Caki2 (cell line): ENCODE measurements around the gene SELL. TPM values are rescaled to one million over a fixed set of nuclear protein-coding genes. Genes with fewer than 3 reads are reported as not detected.
"Not testable (repeated sequence)": the region's sequence is repeated elsewhere in the genome, so short reads cannot be mapped to it uniquely, and the experiment has no call there.

Experiments
- DNase-seq: peaks from one replicate; pipeline ENCODE4 v3.0.0-alpha.2; 2015; ENCODE audit warnings: low read depth
- in situ Hi-C: cut with HindIII; loops from 2 replicates; pipeline ENCODE4 v1.10.0; 2016; ENCODE audit warnings: low sequenced_read_pairs, low pct_unique_long_range_greater_than_20kb, mixed read lengths
- total RNA-seq: library from RNA; depleted of rRNA; stranded (reverse); fragments of >200 nt; shearing (Covaris generic); gene quantifications from 2 replicates; pipeline ENCODE4 v1.2.3, GENCODE V29; 2014; ENCODE audit warnings: low replicate concordance

The SELL gene
- total RNA-seq, 1 experiment from 2014 or later, result not detected

- DNase-seq, in situ Hi-C loops: not testable (repeated sequence)
Measured at GRCh38 chr1:169713090-169713489, 1.7 kb upstream of the SELL start.

DNA sequence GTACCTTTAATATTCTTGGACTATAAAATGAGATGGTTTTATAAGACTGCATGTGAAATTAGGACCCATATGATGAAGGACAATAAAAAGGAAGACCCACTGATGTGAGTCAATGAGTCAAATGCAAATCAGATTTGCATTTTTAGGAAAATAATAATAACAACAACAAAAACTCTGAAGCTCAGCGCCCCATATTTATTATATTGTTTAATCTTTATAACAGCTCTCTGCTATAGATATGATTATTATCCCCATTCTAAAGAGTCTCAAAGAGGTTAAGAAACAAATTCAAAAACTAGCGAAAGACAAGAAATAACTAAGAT is 850 bp upstream of the SELL start:
- no peak for DNase-seq
- in situ Hi-C loops, result no loop called here

- in situ Hi-C loops, result no loop called here
- no peak for DNase-seq
Measured at GRCh38 chr1:169708647-169709046, 2.8 kb downstream of the SELL start.

DNA sequence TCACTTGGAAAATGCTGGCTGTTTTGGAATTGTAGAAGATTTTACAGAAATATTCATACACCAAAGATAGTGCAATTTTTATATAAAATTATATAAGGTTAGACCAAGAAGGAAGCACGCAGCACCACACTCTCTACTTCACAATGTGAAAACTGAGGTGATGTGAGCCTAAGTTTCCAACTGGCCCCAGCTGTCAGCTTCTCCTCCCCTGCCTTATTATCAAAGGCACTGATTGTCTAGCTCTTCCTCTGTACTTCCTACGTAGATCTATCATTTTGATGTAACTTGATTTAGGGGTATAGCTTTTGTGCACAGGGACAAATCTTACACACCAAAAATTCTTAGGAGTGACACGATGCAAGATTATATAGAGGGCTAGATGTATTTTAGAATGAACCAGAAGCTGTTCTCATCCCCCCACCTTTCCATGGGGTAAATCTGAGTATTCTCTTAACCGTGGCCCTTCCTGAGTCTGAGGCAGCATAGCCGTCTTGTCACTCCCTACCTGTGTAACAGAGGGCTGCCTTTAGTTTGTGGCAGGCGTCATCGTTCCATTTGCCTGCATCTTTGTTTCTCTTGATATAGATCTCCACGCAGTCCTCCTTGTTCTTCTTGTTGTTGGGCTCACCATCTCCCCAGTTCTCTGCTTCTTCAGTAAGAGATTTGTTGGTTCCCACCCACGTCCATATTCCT is 3.4 kb downstream of the SELL start:
- in situ Hi-C loops, result no loop called here

GRCh38 chr1:169704797-169705196 is 6.6 kb downstream of the SELL start:
- in situ Hi-C loops, result no loop called here
- DNase-seq, result no peak

More for the DNA sequence above, 3.4 kb downstream of the SELL start:
- DNase-seq, result no peak

- in situ Hi-C loops, result no loop called here
Measured at GRCh38 chr1:169701261-169702005, 10.0 kb downstream of the SELL start.

GRCh38 chr1:169699707-169700106 is 11.7 kb downstream of the SELL start:
- no peak for DNase-seq
- in situ Hi-C loops, result no loop called here

More at GRCh38 chr1:169701261-169702005, 10.0 kb downstream of the SELL start:
- no peak for DNase-seq

DNA sequence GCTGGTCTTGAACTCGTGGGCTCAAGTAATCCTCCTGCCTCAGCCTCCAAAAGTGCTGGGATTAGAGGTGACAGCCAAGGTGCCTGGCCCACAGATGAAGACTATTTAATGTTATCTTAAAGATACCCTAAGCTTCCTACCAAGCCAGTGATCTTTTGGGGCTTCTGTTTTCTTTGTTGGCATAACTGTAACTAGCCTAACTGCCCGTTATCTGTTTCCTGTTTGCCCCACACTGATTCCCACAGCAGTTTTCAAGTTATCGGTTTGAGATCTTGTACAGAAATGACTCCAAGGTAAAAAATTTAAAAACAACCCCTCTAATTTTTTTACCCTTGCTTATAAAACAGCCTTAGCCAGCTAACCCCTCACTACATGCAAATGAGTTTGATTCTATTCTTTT is 12.4 kb downstream of the SELL start:
- no peak for DNase-seq
- in situ Hi-C loops, result no loop called here

DNA sequence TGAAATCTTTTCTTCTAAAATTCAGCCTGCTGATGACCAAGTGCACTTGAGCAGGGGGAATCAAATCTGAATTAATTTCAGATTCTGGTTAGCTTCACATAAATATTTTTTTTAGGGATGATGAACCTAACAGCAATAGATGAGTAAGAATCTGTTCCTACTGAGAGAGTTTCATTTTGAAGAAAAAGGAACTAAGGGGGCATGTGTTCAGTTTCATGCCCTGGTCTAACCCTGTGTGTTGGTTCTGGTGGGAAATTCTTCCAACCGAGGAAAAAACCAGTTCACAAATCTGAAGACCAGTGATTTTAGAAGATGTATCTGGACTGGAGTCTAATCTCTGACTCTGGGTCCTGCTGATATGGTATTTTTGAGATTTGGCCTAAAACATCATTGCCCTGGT is 13.7 kb downstream of the SELL start:
- in situ Hi-C loops, result no loop called here
- no peak for DNase-seq

- DNase-seq, result no peak
- in situ Hi-C loops, result no loop called here
Measured at GRCh38 chr1:169696273-169697100, 14.9 kb downstream of the SELL start.

DNA sequence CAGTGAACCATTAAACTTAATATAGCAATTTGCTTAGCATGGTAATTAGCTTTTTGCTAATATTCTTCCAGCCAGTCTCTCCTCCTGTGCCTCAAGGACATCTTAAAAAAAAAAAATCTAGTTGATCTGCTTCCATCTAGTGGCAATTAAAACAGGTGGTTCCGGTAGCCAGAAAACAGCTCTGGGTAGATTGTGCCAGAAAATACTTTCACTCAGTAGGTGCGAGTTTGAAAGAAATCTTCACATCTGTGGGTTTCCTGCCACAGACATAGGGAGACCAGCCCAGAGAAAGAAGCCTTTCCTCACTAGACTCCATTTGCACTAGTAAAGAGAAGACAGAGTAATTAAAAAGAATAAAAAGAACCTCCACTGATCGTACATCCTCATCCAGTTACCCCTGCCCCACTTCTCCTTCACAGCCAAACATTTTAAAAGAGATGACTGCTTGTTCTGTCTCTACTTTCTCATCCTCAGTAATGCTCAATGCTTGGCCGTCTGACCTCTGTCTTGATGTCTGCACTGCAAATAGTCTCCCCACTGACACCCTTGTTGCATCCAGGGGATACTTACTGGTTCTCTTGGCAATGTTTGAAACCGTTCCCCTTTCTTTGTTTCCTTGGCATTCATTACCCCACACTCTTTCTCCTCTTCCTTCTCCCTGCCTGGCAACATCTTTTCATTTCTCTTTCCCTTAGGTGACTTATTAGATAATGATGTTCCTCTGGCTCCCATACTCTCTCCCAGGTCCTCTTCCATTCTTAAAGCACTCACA is 16.9 kb downstream of the SELL start:
- no peak for DNase-seq
- in situ Hi-C loops, result no loop called here

DNA sequence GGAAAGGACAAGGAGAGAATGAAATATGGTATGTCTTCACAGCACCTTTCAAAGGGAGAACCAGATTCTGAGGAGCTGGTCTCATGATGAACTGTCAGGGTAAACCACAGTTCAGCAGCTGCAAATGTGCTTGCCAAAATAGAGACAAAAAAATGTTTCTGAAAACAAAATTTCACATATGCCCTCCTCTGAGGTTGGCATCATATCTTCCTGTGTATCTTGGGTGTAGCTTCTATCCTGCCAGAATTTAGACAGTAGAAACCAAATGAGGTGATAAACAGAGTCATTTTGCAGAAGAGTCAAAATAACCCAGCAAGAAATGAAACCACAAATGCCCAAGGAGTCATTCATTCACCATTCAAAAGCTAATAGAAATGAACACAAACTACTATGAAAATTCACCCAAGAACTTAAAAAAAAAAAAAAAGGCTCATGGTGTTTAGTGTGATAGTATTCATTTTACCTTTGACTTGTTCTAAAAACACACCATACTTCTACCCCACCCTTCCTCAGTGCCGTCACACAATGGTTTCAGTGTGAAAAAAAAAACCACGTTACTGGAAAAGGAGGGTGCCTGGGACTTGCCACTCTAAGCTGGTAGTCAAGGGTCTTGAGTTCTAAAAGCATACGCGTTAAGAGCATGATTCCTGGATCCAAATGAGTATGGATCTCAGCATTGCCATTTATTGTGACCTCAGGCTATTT is 18.5 kb downstream of the SELL start:
- in situ Hi-C loops, result no loop called here
- DNase-seq, result no peak

DNA sequence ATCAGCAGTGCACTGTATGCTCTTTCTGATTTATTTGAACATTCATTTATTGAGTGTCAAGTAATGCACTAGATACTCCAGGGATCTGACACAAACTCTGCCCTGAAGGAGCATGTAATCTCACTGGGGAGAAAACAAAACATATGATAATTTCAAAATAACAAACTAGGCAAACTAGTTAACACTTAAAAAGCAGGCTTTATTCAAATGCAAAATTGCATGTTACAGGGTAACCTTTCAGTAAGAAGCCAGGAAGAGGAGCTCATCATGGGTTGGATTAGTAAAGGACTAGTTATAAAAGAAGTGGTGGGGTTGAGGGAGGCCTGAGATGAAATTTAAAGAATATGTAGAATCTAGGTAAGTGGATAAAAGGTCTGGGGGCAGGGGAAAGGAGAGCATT is 20.9 kb downstream of the SELL start:
- DNase-seq, result no peak
- in situ Hi-C loops, result no loop called here

GRCh38 chr1:169689395-169689794 is 22.0 kb downstream of the SELL start:
- in situ Hi-C loops, result no loop called here
- no peak for DNase-seq

DNA sequence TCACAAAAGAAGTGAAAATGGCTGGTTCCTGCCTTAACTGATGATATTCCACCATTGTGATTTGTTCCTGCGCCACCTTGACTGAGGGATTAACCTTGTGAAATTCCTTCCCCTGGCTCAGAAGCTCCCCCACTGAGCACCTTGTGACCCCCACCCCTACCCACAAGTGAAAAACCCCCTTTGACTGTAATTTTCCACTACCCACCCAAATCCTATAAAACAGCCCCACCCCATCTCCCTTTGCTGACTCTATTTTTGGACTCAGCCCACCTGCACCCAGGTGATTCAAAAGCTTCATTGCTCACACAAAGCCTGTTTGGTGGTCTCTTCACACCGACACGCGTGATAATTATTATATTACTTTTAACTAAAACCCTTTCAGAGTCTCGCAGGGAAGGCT is 23.0 kb downstream of the SELL start:
- in situ Hi-C loops, DNase-seq: not testable (repeated sequence)

DNA sequence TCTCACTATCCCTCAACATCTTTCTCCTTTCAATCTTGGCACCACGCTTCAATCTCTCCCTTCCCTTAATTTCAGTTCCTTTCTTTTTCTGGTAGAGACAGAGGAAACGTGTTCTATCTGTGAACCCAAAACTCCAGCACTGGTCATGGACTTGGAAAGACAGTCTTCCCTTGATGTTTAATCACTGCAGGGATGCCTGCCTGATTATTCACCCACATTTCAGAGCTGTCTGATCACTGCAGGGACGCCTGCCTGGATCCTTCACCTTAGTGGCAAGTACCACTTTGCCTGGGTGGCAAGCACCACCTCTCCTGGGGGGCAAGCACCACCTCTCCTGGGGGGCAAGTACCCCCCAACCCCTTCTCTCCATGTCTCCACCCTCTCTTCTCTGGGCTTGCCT is 27.8 kb downstream of the SELL start:
- in situ Hi-C loops, result no loop called here
- DNase-seq, result no peak

- DNase-seq, in situ Hi-C loops: not testable (repeated sequence)
Measured at GRCh38 chr1:169683168-169683567, 28.3 kb downstream of the SELL start.

GRCh38 chr1:169682071-169682470 is 29.3 kb downstream of the SELL start:
- no peak for DNase-seq
- in situ Hi-C loops, result no loop called here
